HK-2 (cell line): Measurements from ENCODE around the gene PDE6C.

ENCODE experiments used
- DNase-seq: peaks from one replicate; pipeline ENCODE4 v3.0.0-alpha.2; 2018; ENCODE audit not compliant: unreplicated experiment

Gene PDE6C

DNA sequence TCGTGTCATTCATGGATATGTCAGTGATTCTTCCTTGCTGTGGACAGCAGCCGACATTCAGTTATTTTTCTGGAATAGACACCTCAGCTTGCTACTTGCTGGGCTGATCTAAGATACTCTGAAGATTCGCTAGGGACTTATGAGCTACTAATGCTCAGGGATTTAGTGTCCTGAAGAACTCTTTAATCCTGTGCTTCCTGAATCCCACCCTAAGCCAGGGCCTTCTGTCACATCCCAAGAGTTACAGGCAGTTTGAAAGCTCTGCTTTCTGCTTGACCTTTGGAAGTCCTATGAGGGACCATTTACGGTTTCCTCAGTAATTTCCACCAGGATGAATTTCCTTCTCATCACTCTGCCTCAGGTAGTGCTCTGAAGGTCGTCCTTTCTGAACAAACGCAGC is at the start of gene PDE6C:
Gene PDE6C (plus strand): TSS at position 227 of the 400 bp plus-strand sequence. CDS start 189 bp downstream, outside the sequence.
- DNase-seq: no peak

DNA sequence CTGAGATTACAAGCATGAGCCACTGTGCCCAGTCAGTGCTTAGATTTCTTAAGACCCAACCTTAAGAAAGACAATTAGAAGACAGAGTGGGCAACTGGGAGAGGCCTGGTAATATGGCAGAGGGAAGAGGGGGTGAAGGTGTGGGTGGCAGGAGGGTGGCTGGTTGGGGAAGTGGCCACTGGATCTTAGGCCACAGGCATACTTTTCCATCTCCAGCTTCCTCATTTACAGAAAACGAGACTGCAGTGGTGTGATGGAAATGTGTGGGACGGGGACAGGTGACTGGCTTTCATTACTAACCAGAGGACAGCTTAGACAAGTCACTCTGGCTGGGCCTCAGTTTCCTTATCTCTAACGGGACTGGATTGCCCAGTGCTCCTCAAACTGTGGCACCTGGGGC is 46.9 kb upstream of the PDE6C start:
- DNase-seq: no peak

DNA sequence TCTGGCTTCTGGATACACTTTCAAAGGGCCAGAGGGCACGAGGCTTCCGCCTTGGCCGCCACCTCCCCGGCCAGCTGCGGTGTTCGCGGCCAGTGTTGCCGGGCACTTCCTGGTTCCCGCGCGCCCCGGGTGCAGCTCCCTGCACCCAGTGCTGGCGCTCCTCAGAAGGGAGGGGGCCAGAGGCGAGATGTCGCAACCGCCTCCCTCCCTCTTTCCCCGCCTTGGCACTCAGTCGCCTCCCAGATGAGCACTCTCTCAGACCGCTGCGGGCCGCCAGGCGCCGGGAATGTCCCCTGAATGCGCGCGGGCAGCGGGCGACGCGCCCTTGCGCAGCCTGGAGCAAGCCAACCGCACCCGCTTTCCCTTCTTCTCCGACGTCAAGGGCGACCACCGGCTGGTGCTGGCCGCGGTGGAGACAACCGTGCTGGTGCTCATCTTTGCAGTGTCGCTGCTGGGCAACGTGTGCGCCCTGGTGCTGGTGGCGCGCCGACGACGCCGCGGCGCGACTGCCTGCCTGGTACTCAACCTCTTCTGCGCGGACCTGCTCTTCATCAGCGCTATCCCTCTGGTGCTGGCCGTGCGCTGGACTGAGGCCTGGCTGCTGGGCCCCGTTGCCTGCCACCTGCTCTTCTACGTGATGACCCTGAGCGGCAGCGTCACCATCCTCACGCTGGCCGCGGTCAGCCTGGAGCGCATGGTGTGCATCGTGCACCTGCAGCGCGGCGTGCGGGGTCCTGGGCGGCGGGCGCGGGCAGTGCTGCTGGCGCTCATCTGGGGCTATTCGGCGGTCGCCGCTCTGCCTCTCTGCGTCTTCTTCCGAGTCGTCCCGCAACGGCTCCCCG is 45.7 kb upstream of the PDE6C start, which contains the start of gene FFAR4:
Gene FFAR4 (plus strand): TSS at position 231 of the 842 bp plus-strand sequence. CDS start 56 bp downstream, at position 287.
- peak; percentile 40 for DNase-seq

DNA sequence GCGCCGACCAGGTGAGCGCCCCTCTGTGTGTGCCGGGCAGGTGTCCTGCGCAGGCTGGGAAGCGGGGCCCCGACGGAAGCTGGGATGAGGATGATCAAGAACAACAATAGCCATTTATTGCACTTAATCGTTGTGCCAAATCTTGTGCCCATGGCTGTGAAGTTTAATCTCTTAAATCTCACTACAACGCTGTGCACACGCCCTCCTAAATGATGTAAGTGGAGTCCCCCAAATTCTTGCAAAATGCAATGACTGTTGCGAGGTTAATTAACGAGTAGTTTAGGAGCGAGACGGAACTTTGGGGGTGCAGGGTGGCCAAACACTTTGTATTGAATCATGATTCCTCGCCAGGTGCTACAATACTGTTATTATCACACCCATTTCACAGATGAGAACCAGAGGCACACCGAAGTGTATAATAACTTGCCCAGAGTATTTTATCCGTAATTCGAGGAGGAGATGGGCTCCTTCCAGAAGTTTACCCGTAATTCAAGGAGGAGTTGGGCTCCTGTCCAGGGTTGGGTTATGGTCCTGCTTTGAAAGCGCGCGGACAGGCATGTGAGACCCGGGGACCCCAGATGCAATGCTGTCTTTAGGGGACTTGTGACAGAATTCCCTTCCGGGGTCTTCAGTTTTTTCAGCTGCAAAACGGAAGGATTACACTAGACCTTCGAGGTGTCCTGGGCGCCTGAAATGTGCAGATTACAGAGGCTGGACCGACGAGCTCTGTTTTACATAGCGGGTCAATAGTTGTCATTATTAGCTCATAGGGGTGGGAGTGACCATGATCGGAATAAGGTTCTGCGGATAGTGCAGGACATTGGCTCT is 44.8 kb upstream of the PDE6C start:
- DNase-seq: no peak

DNA sequence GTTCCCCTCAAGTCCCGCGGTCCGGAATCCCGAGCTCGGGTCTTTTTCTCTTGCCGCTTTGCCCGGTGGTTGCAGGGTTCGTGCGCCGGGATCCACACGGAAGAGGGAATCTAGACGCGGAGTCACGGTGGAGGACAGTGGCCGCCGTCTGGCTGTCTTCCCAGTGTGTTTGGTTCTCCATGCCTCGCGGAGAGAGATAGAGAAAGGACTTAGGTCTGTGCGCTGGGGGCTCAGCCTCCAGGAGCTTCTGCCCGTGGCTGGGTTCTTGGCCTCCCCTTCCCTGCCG is 44.3 kb upstream of the PDE6C start:
- DNase-seq: no peak

DNA sequence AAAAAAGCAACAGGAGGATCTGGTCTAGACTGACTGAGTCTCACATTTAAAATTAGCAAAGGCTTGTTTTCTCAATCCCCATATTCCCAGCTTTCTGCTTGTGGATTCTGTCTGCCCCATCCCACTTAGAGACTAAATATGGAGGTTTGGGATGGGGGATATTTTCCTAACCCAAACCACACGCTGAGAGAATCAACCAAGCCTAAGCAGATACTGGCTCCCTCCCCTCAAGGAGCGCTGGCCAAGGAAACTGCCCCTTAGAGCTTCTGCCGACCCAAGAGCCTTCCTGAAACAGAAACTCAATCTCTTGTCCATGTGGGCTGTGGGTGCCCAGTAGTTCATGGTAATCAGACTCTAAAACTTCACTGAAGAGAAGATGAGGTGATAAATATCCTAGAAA is 42.0 kb upstream of the PDE6C start:
- no peak for DNase-seq

DNA sequence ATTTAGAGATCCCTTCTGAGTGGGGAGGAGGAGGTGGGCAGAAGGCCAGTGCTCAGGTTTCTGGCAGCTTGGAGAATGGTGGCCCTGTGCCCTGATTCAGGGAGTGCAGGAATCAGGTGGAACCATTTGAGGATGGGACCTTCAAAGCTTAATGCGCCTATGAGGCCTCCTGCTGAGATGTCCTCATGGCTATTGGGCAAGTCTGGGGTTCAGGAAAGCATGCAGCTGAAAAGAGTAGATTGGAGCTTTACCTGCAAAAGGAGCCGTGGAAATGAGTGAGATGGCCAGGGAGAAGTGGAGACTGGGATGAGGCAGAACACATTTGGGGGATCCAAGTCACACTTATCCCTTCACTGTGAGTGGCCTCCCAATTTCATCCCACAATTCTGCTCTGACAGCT is 39.7 kb upstream of the PDE6C start:
- DNase-seq: no peak

DNA sequence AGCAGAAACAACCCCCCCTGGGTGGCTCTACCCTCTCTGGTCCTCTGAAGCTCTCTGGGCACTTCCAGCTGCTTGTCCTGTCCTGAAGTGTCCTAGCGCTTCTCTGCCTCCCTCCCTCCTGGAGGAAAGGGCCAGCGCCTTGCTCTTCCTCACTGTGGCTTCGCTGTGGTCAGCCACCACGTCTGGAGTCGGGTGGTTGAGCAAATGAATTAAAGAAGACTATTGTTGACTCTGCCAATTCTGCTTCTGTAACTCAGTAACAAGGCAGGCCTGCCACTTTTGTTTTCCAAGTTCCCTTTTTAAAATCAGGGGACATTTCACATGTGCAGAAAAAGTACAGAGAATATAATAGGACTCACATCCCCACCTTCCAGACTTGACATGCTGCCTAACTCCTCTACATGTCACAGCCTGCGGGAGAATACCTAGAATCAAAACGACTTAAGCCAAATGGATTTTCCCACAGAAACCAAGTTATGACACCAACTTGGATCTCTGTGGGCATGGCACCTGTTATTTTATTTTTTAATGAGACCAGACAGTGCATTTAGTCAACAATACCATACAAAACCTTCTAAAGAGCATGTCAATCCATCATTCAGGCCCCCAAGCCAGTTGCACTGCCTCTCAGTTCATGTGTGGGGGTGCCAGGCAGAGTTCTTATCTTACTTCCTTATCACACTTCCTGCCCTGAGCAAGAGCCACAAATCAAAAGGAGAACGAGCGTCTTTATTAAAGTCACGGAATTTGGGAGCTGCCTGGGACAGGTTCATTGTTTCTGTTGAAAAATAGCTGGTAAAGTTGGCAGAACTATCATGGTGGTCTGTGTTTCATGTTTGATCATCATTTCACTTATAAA is 39.1 kb upstream of the PDE6C start:
- no peak for DNase-seq

DNA sequence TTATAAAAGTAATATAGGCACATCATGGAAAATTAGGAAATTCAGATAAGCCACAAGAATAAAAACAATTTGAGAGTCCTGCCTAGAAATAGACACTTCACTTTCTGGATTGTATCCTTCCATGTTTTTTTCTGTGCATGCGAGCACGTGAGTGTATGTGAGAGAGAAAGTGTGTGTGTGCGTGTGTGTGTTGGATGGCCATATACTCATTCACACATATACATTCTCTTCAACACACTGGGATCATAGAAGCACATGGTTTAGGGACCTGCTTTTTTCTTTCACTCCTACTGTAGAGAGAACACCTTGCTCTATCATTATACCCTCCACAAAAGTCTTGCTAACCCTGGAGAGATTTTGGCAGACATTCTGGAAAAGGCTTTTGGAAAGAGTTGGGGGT is 38.4 kb upstream of the PDE6C start:
- no peak for DNase-seq

DNA sequence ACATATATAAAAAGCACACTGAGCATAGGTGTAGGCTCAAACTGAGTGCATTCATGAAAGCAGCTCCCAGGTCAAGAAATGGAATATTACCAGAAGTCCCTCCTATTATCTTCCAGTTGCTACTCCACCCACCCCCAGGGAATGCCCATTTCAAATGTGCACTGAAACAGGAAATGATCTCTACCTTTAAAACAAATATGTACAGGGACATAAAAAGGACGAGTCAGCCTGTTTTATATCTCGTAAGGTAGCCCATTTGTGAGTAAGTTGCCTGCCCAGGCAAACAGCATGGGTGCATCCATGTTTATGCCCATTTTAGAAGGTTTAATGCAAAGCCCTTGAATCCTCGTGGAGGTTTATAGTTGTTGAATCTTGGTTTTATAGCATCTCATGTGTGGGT is 35.4 kb upstream of the PDE6C start:
- no peak for DNase-seq

DNA sequence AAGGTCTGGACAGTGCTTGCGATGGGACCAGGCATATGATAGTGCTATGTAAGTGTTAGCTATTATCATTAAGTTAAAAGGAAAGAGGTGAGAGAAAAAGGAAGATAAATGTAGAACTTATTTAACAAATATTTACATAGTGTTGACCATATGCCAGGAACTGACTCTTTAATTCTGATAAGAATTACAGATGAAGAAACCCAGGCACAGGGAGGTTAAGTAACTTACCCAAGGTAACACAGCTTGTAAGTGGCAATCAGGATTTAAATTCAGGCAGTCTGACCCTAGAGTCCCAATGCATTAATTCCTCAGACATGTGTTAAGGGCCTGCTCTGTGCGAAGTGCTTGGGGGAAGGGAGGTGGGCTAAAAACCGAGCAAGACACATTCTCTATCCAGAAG is 34.8 kb upstream of the PDE6C start:
- DNase-seq: no peak

DNA sequence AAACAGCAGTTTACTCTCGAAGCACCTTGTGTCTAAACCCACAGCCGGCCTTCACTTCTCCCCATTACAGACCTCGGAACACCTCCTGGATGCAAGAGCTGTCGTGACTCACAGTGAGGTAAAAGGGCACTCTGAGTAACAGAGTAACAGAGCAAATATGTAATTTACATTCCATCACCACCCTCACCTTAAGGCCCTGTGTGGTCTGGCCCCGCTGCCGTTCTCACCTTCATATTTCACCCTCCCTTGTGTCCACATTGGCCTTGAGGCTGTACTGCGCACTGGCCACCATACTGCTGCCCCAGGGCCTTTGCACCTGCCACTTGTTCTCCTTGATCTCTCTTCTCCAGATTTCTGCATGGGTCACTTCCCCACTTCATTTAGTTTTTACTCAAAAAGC is 33.2 kb upstream of the PDE6C start:
- DNase-seq: peak; percentile 33

DNA sequence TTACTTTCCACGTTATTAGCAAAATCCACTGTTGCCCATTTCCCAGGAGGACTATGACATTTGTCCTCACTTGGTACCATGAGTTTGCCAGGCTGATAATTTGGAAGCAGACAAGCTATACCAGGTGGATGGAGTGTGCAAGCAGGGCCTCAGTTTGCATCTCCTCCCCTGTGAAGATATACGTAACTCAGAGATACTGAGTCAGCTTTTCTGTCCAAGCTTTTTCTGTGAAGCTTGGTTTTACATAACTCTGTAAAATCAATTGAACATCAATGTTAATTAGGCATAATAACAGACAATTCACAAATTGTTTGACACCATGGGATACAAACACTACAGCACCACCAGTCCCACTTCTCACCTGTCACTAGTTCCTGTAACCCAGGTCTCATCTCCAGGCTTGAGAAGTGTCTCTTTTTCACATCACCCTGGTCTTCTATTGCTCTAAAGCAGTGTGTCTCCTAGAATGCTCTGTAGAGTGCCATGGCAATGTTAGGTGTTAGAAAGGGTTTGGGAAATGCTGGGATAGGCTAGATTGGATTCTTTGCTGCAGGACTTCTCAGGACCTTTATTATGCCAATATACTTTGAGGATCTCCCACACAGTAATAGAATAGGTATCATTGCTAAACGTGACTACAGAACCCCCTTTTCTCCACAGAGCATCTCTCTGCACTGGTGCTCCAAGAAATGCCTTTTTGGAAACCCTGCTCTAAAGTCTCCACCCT is 32.2 kb upstream of the PDE6C start:
- DNase-seq: no peak

DNA sequence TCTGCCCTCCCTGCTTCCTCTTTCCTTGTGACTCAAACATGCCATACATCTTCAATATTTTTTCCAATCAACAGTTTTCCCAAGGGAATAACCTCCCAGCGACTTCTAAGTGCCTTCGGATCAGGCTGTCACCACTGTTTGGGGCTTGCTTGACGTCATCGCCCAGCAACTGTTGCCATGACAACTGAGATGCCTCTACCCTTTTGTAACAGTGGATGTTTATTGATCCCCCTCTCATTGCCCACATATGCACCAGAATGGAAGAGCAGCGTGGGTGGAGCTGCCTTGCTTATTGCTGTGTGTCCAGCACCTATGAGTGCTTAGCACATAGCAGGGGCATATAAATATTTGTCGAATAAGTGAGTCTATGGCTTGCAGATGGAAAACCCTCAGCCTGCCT is 31.5 kb upstream of the PDE6C start:
- DNase-seq: no peak

DNA sequence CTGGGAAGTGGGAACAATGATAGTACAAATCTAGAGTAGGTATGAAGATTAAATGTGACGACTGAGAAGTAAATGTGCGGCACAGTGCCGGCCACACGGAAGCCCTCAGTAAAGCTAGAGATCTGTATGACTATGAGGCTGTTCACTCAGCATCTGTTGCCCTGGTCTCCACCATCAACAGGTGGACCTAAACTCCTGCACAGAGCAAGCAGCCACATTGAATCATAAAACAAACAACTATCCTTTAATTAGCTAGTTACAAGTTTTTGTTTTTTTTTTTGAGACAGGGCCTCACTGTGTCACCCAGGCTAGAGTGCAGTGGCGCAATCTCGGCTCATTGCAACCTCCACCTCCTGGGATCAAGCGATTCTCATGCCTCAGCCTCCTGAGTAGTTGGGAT is 27.9 kb upstream of the PDE6C start:
- no peak for DNase-seq

DNA sequence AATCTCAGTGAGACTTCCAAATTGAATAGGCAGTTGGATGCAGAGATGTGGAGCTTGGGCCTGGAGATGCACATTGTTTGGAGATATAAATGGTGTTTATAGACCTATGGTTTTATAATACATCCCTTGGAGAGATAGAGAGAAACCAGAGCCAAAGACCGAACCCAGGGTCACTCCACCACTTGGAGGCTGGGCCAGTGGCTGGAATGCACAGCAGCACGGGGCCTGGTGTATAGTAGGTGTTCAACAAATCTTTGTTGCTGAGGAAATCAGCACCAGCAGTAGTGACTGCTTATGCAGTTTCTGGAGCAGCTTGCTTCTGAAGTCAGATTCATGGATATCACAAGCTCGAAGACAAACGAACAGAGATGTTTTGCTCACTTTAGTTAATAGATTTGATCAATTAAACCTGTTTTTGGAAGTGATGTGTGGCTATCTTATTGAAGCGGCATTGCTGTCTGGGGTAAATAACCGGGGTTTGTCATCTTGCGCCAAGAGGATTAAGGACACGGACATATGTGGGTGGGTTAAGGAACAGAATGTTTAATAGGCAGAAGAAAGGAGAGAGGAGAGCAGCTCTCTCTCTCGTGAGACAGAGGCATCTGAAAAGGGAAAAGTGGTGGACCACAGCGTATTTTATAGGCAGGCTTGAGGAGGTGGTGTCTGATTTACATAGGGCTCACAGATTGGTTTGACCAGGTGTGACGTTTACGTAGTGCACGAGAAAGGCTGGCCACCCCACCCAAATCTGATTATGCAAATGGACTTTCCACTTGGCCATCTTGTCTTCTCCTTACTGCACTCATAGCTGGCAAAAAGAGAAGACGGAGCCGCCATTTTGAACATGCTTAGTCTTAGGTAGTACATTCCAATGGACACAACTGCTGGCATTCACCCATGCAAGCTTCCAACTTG is 22.4 kb upstream of the PDE6C start:
- no peak for DNase-seq

DNA sequence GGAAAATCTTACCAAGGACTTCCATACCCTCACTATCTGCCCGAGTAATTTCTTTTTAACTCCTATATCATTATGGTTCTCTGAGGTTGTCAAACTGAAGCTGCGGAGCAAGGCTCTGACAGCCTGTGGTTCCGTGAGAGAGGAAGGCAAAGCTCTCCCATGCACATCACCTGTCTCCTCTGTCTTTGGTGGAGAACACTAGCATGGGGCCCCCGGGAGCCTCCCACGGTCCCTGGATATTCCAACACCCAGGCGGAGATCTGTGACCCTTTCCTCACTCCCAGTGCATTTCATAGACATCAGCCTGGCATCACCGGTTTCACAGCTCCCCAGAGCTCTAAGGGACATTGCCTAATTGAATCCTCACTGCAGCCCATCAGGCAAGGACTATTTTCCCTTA is 21.7 kb upstream of the PDE6C start:
- no peak for DNase-seq

DNA sequence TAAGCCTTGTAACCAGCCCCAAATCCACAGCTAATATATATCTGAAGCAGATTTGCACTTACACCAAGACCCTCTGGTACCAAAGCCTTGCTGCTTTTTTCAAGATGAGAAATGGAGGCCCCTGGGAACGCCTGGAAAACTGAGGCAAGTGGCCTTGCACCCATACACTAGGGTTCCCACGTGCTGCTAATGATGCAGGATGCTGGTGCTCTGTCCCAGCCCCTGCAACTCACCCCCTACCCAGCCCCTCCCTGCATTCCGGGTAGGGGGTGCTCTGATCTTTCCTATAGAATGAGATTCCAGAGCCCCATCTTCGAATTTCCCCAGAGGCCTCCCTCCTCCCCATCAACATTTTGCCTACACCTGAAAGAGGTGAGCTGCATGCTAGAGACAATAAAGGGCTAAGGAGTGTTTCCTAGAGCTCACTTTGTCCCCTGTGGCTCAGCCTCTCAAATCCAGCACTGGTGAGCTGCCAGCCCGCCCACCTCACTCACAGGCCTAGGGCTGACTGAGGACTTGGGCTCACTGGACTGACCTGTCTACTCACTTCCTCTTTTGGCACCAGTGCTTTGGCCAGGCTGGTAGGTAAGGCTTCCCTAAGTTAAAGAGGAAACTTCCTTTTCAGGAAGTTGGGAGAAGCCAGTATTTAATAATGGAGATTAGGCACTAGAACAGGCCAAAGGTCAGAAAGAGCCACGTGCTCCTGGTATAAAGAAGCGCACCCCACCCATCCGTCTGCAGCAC is 21.1 kb upstream of the PDE6C start:
- no peak for DNase-seq

DNA sequence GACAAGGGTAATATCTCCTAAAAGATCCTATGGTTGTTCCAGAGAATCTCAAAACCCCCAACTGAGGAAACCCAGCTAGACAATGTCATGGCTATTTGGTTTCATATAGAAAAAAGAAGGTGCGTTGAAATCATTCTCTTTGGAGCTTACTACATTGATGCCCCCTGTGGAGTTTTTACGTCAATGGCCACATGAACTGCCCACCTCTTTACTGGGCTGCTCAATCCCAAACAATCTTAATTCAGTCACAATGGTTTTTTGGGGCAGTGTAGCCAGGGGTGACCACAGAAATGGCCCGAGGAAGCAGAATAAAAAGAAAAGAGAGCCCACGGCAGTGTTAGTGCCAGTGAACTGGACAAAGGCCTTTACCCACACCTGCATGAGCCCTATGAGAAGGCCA is 19.1 kb upstream of the PDE6C start:
- no peak for DNase-seq

DNA sequence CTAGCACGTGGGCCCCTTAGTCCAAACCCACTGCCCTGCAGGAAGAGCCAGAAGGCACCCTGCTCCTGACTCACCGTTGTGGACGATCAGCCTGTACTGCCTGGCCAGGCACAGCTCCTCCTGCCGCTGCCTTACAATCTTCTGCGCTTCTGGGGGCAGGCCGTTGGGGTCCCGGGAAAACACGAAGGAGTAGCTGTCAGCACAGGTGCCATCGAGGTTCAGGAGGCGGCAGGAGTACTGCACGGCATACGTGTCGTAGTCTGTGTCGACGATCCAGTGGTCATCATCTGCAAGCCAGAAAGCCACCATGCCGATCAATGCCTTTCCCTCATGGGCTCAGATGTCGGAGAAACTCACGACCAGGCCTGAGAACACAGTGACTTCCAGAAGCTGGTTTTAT is 18.6 kb upstream of the PDE6C start:
- no peak for DNase-seq
